ENCODE measurements around the gene OXCT1.
"Not testable (repeated sequence)": the region's sequence is repeated elsewhere in the genome, so short reads cannot be mapped to it uniquely, and the experiment has no call there.

OXCT1 gene

DNA sequence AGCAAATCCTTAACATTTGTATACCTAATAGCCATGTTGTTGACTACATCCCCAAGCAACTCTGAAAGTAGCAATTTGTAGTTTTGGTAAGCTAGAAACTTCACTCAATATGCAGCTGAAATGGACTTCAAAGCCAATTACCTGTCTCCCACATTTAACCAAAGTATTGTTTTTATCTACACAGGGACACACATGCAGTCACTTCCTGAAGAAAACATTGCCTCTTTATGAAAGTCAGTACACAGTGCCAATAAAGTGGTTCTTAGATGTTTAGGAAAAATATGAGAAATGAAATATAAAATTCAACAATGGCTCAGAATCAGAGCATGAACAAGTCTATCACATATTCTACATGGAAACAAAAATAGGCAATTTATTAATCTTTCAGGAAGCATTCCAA is 49.2 kb downstream of the OXCT1 start:
- DNase-seq = no peak

DNA sequence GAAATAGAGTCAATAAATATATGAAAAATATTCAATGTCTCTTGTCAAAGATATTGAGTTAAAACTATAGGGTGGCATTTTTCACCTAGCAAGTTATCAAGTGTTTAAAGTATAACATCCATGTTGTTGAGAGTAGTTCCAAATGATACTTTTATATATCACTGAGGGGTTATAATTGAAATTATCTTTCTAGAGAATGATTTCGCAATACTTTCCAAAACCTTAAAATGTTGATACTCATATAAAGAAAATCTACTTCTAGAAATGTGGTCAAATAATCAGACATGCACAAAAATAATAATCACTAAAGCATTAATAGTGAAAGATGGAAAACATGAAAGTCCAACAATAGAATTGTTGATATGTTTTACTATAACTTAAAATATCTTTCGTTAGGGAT is 50.1 kb downstream of the OXCT1 start:
- DNase-seq = no peak

DNA sequence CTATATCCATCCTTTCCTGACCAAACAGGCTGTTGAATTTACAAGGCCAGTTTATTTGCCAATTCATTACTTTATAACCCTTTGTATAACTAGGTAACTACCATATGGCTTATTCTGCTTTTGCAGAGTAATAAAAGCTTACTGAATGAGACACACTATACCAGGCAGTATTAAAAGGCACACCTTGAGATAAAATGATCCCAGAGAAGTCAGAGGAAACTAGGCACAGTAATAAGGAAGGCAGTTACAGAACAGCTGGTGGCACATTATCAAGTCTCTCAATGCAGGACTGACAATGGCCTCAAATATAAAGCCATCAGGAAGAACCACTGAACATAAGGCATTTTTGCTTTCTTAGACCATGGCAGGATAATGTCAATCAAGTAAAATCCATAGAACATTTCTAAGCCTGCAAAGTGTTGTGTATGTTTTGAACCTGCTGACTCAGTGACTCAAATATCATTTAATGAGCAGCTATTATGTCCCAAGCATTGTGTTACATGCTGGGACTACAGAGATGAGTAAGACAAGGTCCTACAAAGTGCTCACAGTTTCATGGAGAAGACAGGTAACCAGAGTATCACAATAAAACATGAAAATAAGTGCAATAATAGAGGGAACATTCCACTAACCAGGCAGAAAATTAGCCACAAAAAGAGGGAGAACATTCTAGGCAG is 52.5 kb downstream of the OXCT1 start:
- DNase-seq = no peak

GRCh38 chr5:41815663-41816229 is 54.5 kb downstream of the OXCT1 start:
- no peak for DNase-seq

GRCh38 chr5:41815261-41815660 is 55.0 kb downstream of the OXCT1 start:
- no peak for DNase-seq

DNA sequence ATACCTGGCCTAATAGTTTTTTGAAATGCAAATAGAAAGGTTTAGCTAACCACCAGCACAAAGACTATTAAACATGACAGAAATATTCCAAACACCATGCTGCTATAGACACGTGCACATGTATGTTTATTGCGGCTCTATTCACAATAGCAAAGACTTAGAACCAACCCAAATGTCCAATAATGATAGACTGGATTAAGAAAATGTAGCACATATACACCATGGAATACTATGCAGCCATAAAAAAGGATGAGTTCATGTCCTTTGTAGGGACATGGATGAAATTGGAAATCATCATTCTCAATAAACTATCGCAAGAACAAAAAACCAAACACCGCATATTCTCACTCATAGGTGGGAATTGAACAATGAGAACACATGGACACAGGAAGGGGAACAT is 55.9 kb downstream of the OXCT1 start:
- not testable (repeated sequence) for DNase-seq

DNA sequence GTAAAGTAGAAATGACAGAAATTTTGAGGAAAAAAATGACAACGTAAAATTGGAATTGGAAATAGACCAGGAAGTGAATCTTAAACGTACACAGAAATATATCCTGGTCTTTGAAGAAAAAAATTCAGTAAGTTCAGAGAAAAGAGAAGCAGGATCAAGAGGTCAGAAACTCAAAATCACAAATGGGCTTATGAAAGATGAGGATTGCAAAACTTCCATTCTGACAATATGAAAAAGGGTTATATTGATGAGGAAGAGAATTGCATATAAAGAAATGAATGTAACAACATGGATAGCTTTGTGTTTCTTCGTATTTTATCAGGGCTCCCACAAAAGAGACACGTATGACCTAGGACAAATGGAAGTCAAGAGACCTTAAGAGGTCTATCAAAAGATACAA is 58.1 kb downstream of the OXCT1 start:
- DNase-seq = no peak

DNA sequence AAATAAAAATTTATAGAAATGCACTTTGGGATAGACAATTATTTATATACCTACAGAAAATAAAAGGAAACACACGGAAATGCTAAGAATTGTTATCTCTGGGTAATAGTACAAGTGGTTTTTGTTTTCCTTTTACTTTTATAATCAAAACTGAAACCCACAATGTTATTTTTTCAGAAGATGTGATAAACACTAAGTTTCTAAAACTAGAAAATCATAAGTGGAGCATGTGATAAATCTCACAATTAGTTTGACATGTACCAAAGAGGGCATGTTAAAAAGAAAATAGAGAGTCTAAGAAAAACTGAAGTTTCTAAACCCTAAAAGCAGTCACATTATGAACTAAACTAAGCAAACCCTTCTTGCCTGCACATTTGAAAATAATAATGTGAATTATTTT is 61.1 kb downstream of the OXCT1 start:
- DNase-seq = no peak

- DNase-seq = no peak
Observed at GRCh38 chr5:41808294-41808693, 61.9 kb downstream of the OXCT1 start.

DNA sequence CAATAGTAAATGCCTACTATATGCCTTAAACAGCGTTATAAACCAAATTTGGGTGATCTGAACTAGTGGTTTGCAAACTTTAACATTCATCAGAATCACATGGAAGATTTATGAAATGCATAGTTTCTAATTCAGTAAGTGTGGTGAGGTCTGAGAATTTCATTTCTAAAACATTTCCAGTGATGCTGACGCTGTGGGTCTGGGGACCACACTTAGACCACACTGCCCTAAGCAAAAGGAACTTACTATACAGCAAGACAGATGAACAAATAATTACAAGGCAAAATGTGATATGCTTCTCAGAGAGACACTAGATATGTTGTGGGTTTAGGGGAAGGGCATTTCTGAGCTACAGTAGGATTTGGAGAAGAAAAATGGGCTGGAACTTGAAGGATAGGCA is 72.6 kb downstream of the OXCT1 start:
- DNase-seq = no peak

DNA sequence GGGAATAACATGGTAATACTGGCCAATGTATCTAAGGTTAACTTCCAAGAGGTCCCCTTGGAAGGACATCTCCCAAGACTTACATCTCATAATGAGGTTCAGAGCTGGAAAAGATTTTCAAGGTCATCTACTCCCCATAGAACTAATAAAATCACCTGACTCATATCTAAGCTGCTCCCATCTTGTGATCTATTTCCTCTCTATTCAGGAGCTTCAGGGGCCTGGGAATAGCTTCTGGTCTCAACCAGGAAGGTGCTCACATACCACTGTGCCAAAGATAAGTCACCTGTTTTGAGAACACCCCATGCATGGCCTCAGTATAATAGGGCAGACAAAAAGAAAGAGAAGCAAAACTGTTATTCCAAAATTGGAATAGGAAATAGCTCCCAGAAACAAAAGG is 74.2 kb downstream of the OXCT1 start:
- no peak for DNase-seq

- no peak for DNase-seq
Observed at GRCh38 chr5:41795125-41795524, 75.1 kb downstream of the OXCT1 start.

- DNase-seq = no peak
Observed at GRCh38 chr5:41794471-41794870, 75.8 kb downstream of the OXCT1 start.

GRCh38 chr5:41793141-41793770 is 77.0 kb downstream of the OXCT1 start:
- DNase-seq = no peak

DNA sequence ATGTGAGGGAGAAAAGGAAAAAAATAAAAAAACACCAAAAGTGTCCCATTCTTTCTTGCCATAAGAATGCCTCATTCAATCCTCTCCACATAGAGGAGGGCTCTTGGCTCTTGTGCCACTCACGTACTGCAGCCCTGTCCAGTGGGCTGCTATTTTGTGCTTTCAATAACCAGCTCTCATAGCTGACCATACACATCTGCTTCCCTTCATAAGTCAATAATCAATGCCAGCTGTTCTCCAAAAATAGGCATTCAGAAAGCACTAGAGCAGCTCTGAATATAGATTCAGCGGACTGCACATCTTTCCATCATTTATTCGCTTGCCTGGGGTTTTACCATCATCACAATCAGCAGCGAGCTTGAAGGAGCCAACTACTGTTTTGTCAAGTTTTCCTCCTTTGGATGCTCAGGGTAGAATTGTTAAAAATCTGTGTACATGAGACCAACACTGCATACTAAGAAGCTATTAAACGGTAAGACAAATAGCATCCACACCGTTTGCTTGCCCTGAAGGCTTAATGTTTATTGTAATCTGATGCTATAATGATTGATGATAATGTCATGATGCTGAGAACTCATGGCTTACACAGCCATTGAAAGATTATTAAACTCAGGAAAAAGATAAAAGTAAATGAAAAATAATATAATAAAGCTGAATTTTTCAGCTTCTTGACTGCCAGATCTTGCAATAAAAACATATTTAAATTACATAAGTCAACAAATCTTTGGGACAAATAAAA is 80.0 kb downstream of the OXCT1 start:
- no peak for DNase-seq

DNA sequence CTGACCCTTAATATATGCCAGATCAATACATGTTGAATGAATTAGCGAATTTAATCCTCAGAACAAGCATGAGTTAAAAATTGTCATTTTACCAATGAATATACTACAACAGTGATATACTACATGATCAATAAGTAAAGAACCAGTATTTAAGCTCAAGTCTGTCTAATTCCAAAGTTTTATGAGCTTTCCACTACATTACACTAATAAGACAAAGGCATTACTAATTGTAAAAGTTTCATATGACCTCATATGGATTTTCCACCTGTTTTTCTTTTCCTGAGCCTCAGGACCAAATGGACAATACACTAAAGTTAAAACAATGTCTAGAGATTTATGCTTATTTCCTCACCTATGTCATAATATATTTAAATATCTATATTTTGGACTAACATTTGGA is 80.8 kb downstream of the OXCT1 start:
- no peak for DNase-seq

DNA sequence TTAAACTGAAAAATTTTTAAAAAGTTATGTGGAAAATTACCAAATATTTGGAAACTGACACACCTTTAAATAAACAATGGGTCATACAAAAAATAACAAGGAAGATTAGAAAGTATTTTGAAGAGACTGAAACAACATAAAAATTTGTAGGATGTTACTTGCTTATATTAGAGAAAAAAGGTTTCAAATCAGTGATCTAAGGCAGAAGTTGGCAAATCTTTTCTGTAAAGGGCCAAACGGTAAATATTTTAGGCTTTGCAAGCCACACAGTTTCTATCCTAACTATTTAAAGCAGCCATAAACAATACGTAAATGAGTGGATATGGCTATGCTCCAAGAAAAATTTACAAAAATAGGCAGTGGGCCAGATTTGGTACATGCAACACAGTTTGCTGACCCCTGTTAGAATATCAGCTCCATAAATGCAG is 81.3 kb downstream of the OXCT1 start:
- no peak for DNase-seq

- no peak for DNase-seq
Observed at GRCh38 chr5:41787265-41787664, 83.0 kb downstream of the OXCT1 start.

GRCh38 chr5:41785061-41785460 is 85.2 kb downstream of the OXCT1 start:
- DNase-seq = no peak

DNA sequence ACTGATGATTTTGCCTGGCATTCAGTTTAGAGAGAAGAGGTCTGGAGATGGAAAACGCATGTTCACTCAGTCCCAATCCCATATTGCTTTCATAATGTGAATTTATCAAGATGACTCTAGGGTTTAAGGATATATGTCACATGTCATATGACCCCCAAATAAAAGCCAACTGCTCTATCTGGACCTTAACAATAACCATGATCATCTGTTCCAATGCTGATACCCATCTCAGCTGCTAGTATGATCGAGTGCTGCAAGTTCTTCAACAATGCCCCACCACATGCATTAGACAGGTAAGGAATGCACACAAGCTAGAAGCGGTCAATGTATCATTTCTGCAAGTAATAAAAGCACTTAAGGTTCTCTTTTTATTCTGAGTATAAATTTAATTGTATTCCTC is 91.8 kb downstream of the OXCT1 start:
- DNase-seq = no peak

- no peak for DNase-seq
Observed at GRCh38 chr5:41776435-41776834, 93.8 kb downstream of the OXCT1 start.

DNA sequence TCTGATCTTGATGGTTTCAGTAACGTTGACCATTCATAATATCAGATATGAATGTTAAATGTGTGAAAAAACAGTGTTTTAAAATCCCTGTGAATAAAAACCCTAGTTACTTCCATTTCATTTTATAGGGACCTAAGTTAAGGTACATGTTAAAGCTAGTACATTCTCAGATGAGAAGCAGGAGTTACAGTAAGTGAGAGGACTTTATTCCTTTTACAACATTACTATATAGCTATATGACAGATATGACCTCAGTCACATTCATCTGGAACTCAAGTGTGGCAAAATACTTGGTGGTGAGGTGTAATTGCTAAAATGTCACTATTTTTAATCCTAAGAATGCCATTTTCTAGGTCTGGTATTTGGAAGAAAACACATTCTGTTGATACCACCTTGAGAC is 96.4 kb downstream of the OXCT1 start:
- DNase-seq = no peak

DNA sequence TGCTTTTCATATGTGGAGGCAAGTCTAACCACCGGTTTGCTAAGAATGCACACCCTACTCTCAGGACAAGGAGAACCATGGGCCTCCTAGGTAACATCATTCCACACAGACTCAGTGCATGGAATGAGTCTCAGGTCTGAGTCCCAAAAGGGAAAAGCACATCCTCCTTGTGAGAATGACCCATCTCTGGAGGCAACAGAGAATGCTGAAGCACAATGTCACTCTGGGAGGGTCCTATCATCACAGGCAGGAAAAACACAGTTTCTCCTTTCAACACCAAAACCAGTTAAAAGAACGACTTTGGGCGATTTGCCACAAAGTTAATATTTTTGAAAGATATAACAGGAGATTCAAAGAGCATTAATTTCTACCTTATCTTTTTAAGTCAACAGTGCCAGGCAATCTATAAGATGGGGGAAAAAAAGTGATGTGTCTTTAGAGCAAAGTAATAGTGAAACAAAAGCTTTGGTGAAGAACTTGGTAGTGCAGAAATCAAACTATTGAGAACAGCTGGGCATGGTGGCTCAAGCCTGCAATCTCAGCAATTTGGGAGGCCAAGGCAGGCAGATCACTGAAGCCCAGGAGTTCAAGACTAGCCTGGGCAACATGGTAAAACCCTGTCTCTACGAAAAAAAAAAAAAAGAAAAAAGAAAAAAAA is 97.3 kb downstream of the OXCT1 start:
- DNase-seq = no peak

Data from activated CD4-positive, alpha-beta T cell treated with anti-CD3 and anti-CD28 coated beads for 4 hours (primary cell).